AG09309 (cell line): ENCODE results near the gene TRABD2B.

Experiments
- DNase-seq: peaks from one replicate; pipeline ENCODE4 v3.0.0-alpha.2; 2010; ENCODE audit warnings: low read depth
- H3K4me3 ChIP-seq: 2 replicates; pipeline ENCODE4 v1.5.1; 2011; ENCODE audit warnings: mild to moderate bottlenecking, low read depth, low read length, moderate library complexity; ENCODE audit not compliant: control insufficient read depth
- CTCF ChIP-seq: IDR thresholded peaks from 2 replicates; pipeline ENCODE4 v1.5.1; 2011; ENCODE audit warnings: mild to moderate bottlenecking, low read depth, low read length, inconsistent platforms; ENCODE audit not compliant: insufficient read depth, control insufficient read depth; ENCODE audit errors: missing control alignments

Gene TRABD2B

GRCh38 chr1:47814612-47815395 lies 182.4 kb downstream of the TRABD2B start:
- no peak for DNase-seq
- H3K4me3 ChIP-seq = no peak overlapping the region
- TF ChIP-seq CTCF = no peak

- DNase-seq = no peak
- no peak for TF ChIP-seq CTCF
- H3K4me3 ChIP-seq = no peak overlapping the region
Measured at GRCh38 chr1:47813970-47814369, 183.2 kb downstream of the TRABD2B start.

- no peak for TF ChIP-seq CTCF
- no peak overlapping the region for H3K4me3 ChIP-seq
- DNase-seq = no peak
Measured at GRCh38 chr1:47812904-47813514, 184.2 kb downstream of the TRABD2B start.

GRCh38 chr1:47810964-47811682 lies 186.1 kb downstream of the TRABD2B start:
- no peak for TF ChIP-seq CTCF
- H3K4me3 ChIP-seq = no peak overlapping the region
- no peak for DNase-seq

GRCh38 chr1:47809301-47810084 lies 187.7 kb downstream of the TRABD2B start:
- no peak overlapping the region for H3K4me3 ChIP-seq
- no peak for DNase-seq
- TF ChIP-seq CTCF = no peak

GRCh38 chr1:47808612-47809011 lies 188.6 kb downstream of the TRABD2B start:
- DNase-seq = no peak
- H3K4me3 ChIP-seq = no peak overlapping the region
- TF ChIP-seq CTCF = no peak
